T47D (cell line): ENCODE results near the gene TGM1.
"Not testable (repeated sequence)": the region's sequence is repeated elsewhere in the genome, so short reads cannot be mapped to it uniquely, and the experiment has no call there.

Source experiments
- DNase-seq, 2 experiments: peaks; one replicate each; pipeline versions ENCODE4 v3.0.0 to v3.0.0-alpha.2; 2011 to 2012; ENCODE audit warnings: low read depth in 1 of 2, low spot score in 1 of 2
- JUND ChIP-seq: IDR thresholded peaks from 2 replicates; pipeline ENCODE4 v1.6.1; 2012; ENCODE audit warnings: low read depth
- in situ Hi-C: cut with HindIII; loops from 2 replicates; pipeline ENCODE4 v1.10.0; 2016; ENCODE audit warnings: low sequenced_read_pairs, low pct_unique_long_range_greater_than_20kb

Gene TGM1

DNA sequence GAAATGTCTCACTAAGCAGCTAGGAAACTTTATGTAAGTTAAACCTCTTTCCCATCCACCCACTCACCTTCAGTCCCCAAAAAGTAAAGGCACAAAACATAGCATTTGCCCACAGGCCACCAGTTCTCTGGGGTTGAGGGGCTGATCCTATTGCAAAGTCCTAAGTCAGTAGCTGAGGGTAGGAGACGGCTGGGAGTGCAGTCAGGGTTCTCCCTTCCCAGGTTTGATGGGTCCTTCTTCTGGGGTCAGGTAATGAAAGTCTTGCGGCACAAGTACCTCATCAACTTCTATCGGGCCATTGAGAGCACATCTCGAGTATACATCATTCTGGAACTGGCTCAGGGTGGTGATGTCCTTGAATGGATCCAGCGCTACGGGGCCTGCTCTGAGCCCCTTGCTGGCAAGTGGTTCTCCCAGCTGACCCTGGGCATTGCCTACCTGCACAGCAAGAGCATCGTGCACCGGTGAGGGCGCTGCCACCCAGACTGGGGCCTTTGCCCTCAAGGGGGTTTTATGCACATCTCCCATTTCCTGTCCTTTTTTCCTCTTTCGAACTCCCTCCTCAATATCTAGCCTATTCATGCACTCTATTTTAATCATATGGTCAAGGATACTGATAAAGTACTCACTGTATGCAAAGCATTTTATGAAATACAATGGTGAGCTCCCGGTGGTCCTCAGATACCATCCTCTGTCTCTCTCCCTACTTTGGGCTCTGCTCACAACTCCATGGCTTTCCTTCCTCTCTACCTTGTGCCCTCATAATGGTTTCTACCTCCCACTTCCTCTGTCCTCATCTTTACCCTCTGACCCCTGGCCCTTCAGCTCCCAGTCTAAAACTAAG is 56.5 kb downstream of the TGM1 start:
- TF ChIP-seq JUND = no peak
- in situ Hi-C loops = no loop called here
- no peak for DNase-seq

DNA sequence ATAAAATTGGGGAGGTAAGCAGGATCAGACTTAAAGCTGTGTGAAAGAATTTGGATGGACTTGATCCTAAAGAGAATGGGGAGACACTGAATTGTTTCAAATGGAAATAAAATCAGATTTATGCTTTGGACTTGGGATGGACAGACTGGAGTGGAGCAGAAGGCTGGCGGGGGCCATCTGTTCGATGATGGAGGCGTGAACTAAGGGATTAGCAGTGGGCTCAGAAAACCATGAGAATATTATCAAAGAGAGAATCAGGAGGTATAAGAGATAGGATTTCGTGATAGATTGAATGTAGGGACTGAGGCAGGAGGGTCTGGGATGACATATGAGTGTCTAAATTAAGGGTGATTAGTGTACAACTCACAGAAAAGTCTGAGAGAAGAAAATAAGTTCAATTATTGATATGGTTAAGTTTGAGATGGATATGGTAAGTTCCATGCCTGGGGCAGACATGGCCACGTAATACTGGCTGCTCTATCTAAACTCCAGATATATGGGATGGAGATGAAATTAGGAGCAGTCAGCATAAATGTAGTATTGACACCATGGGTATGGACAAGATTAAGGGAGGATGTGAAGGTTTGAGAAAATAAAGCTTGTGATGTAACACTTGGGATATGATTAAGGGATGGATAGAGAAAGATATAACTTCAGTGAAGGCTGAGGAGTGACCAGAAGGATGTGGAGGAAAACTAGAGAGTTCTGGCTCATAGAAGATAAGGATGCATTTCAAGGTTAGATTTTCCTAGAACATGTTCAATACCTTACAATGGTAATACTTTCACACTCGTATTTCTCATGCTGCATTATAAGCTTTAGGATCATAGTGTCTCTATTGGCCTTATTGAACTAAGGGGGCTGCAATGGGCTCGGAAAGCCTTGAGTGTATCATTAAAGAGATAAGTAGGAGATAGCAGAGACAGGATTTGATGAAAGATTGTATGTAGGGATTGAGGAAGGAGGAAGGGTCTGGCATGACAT is 58.5 kb downstream of the TGM1 start:
- TF ChIP-seq JUND = no peak
- in situ Hi-C loops = no loop called here

DNA sequence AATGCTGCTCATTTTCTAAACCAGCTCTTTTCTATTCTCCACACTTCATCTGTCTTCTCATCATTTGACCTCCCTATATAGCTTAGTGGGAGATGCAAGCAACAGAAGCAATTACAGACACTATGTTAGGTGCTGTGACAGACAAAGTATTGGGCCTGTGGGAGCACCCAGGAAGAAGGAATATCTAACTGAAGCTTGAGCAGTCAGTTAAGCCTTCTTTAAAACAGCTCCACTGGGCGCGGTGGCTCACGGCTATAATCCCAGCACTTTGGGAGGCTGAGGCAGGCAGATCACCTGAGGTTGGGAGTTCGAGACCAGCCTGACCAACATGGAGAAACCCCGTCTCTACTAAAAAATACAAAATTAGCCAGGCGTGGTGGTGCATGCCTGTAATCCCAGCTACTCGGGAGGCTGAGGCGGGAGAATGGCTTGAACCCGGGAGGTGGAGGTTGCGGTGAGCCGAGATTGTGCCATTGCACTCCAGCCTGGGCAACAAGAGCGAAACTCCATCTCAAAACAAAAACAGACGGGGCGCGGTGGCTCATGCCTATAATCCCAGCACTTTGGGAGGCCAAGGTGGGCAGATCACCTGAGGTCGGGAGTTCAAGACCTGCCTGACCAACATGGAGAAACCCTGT is 59.6 kb downstream of the TGM1 start:
- in situ Hi-C loops, DNase-seq: not testable (repeated sequence)

More for the DNA sequence above, 58.5 kb downstream of the TGM1 start:
- DNase-seq = no peak

DNA sequence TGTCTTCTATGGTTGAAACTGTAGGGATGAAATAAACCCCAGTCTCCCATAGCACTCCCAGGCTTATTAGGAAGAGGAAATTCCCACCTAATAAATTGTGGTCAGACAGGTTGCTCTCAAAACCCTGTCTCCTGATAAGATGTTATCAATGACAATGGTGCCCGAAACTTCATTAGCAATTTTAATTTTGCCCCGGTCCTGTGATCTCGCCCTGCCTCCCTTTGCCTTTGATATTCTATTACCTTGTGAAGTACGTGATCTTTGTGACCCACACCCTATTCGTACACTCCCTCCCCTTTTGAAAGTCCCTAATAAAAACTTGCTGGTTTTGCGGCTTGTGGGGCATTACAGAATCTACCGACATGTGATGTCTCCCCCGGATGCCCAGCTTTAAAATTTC is 60.4 kb downstream of the TGM1 start:
- in situ Hi-C loops, DNase-seq: not testable (repeated sequence)
